Astrocyte of the hippocampus (primary cell): ENCODE data around the gene ACO2.
A peak's percentile ranks its signal among the peaks of the same experiment; 100 is the strongest.
"Not testable (repeated sequence)": the region's sequence is repeated elsewhere in the genome, so short reads cannot be mapped to it uniquely, and the experiment has no call there.

Experiments used
- DNase-seq: peaks from one replicate; pipeline ENCODE4 v3.0.0; 2011; ENCODE audit warnings: low read depth, low spot score

ACO2 gene

DNA sequence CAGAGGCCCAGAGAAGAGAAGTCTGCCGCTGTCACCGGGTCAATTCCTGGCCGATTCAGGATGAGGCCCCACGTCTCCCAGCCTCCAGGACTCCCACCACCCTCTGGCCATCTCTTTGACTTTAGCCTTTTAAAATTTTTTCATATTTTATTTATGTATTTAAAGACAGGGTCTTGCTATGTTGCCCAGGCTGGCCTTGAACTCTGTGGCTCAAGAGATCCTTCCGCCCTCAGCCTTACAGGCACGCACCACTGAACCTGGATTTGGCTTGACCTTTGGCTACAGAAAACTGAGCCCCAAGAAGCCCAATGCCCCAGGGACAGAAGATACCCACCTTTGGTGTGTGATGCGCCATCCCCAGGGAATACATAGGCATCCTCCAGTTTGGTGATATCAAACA lies 71.4 kb downstream of the ACO2 start:
- DNase-seq = no peak

- DNase-seq = no peak
Measured at GRCh38 chr22:41541484-41541883, 72.6 kb downstream of the ACO2 start.

- DNase-seq = no peak
Measured at GRCh38 chr22:41542224-41542623, 73.3 kb downstream of the ACO2 start.

GRCh38 chr22:41543854-41544670 lies 75.1 kb downstream of the ACO2 start, which contains the start of gene POLR3H:
Gene POLR3H, minus strand, starts transcription at chr22:41544470. Its CDS starts 369 bp downstream, at chr22:41544101.
- peak; percentile 99 for DNase-seq

- no peak for DNase-seq
Measured at GRCh38 chr22:41544671-41545476, 76.0 kb downstream of the ACO2 start.

GRCh38 chr22:41548830-41549211 lies 79.9 kb downstream of the ACO2 start:
- DNase-seq = no peak

DNA sequence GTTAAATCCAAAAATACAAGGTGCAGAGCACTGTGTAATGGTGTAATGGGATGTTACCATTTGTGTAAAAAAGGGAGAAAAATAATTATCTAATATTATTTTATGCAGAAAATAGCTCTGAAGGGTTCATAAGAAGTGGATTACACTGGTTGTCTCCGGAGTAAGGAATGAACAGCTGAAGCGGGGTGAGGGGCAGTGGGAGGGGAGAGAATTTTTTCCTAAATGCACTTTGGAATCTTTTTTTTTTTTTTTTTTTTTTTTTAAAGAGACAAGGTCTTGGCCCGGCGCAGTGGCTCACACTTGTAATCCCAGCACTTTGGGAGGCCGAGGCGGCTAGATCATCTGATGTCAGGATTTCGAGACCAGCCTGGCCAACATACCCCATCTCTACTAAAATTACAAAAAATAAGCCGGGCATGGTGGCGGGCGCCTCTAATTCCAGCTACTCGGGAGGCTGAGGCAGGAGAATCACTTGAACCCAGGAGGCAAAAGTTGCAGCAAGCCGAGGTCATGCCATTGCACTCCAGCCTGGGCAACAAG lies 82.1 kb downstream of the ACO2 start:
- DNase-seq = no peak

DNA sequence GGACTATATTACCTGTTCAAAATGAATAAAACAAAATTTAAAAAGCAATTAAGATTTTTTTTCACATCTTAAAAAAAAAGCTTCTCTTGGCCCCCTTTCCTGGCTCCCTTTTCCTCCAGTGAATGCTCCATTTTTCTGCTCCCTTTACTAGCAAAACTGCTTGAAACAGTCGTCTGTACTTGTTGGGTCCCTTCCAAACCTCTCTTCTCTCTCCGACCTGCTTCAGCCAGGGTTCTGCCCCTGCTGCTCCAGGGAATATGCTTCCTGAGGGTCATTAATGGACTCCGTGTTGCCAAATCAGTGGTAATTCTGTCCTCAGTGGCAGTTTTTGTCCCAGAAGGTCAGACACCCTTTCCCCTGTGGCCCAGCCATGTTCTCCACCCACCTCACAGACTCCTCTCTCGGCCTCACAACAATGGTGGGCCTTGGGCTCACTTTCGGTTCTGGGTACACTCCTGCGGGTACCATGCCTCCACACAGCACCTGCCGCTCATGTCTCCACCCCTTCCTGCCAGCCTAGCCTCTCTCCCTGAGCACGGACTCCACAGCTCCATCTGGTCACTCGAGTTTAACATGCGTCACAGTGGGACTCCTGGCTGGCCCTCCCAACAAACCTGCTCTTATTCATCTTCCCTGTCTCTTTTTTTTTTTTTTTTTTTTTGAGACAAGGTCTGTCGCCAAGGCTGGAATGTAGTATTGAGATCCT lies 83.1 kb downstream of the ACO2 start:
- no peak for DNase-seq

DNA sequence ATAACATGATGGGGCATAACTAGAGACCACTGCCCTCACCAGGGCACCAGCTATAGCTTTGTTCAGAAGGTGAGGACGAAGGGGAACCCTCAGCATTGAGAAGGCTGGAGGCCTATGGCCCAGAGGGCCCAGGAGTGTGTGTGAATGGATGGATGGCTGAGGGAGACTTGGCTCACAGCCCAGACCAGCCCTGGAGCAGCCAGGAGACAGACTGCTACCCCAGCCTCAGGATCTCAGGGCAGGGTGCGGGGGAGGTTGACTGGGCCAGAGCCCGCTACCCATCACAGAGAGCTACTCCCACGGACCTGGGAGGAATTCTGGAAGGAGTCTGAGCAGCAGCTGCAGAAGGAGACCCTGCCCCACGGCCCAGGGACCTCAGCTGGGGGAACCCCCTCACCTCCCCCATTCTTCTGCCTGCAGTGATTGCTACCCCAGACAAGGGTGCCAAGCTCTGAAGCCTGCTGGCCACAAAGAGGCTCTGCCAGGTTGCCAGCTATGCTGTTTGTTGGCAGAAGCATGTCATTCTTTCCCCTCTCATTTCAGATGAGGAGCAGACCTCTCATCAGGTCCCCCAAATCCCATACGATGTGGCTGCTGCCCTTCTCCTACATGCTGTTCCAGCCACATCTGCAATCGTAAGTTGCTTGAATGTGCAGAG lies 86.5 kb downstream of the ACO2 start:
- DNase-seq = no peak

DNA sequence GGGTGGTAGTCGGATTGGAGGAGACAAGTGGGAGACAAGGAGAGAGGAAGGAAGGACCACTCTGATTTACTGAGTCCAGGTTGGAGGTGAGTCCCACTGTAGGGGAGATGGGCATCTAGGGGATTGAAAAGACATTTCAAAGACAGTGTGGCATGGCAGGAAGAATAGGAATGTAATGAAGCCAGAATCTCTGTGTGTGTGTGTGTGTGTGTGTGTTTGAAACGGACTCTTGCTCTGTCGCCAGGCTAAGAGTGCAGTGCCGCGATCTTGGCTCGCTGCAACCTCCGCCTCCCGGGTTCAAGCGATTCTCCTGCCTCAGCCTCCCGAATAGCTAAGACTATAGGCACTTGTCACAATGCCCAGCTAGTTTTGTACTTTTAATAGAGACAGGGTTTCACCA lies 87.6 kb downstream of the ACO2 start:
- DNase-seq = no peak

DNA sequence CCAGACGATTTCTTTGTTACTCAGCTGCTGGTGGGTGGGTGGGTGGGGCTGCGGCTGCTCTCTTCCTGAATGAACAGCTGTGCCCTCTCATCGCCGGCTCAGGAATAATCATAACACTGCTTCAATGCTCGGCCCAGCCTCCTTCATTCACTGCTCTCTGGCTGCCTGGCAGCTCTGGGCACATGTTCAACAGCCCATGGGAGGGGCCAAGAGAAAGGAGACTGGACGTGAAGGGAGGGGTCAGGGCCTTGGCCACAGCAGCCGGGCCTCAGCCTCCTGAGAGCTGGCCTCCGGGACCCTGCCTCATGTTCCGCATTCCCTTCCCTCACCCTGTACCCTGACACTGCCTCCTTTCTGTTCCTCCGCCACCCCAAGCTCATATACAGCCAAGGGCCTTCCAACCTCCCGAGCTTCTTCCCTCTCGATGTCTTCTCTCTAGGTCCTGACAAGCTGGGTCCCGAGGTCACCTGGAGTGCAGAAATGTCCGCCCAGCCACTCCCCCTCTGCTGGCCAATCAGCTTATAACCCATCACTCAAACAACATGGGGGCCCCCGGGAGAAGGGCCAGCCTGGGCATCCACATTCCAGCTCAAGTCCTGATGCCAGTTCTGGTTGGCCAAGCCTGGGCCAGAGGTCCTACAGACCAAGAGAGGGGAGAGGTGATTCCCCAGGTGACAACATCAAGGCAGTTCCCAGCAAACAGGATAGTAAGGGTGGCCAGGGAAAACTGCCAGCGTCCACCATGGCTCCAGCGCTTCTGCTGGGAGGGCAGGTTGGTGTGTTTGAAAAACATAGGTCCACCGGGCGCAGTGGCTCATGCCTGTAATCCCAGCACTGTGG lies 88.7 kb downstream of the ACO2 start:
- DNase-seq = peak; percentile 88

- DNase-seq = not testable (repeated sequence)
Measured at GRCh38 chr22:41558241-41558630, 89.3 kb downstream of the ACO2 start.

- DNase-seq = no peak
Measured at GRCh38 chr22:41560095-41560471, 91.2 kb downstream of the ACO2 start.

GRCh38 chr22:41561335-41561734 lies 92.4 kb downstream of the ACO2 start:
- peak; percentile 71 for DNase-seq

- no peak for DNase-seq
Measured at GRCh38 chr22:41561788-41562187, 92.9 kb downstream of the ACO2 start.

DNA sequence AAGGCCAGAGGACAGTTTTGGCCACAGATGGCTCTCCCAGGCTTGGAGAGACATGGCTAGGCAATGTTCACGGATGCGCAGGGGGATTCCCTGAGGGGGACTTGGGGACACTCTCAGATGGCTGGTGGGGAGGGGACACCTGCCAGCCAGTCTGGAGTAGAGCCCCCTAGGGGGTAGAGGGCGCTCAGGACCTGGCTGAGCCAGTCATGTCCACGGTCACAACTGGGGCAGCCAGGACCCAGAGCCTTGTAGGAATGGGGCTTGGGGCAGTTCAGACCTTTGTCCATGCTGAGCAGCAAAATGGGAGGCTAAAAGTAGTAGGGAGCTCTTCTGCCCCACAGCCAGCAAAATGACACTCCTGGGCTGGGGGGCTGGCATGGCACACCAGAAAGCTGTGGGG lies 93.5 kb downstream of the ACO2 start:
- DNase-seq = no peak

DNA sequence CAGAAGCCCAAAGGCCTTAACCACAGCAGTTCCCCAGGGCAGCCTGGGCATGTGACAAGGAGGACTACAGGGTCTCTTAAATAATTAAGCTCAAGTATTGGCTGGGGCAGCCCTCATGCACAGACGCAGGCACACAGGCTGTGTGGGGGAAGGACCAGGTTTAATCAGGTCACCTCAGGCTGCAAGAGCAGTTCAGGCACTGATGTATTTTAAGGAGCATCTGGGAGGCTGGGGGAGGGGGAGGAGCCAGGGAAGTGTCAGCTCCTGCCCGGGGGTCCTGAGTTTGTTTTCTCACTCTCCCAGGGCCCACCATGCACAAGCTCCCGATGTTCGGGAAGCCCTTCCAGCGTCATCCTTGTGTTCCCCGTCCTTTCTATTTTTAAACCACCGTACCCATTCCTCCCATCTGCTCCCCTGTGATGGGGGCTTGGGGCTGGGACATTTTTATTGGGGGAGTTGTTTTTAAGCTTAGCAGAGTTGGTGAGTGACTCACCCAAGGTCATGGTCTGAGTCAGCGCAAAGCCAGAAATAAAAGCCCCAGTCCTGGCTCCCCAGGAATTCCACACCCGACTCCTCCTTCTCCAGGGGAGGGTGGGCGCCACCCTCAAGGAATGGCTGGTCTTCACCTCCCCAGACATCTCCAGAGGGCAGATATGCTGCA lies 94.3 kb downstream of the ACO2 start:
- peak; percentile 86 for DNase-seq

DNA sequence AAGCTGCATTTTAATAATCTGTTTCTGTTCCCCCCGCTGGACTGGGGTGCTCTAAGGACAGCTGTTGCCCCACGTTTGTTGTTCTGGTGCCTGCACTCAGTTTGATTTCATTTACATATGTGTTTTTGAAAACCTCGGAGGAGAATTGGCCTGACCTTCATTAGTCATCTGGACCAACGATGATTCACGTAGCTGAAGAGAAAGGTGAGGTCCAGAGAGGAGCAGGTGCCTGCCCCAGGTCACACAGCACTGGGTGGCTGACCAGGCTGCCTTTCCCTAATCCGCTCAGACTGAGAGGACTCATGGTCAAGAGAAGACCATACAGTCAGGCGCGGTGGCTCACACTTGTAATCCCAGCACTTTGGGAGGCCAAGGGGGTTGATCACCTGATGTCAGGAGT lies 95.6 kb downstream of the ACO2 start:
- DNase-seq = no peak

- peak; percentile 88 for DNase-seq
Measured at GRCh38 chr22:41565403-41566054, 96.6 kb downstream of the ACO2 start.

DNA sequence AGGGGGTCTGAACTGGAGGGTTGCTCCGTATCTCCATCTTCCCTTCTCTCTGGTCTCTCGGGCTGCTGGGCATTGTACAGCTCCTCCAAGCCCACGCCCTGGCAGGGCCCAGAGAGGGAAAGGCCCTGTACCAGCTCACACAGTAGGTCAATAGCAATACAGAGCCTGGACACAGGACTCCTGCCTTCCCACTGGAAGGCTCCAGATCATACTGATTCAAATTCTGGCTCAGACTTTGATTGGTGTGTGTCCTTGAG lies 98.5 kb downstream of the ACO2 start:
- no peak for DNase-seq
